Stimulated activated CD4-positive, alpha-beta T cell treated with anti-CD3 and anti-CD28 coated beads, Interleukin-12 subunit alpha, Interleukin-12 subunit beta, amount 100 ng/mL, for 48 hours (primary cell): ENCODE data around the gene TBC1D22A.

Experiments
- DNase-seq, 3 donors: peaks; one replicate each; pipeline ENCODE4 v3.0.0-alpha.2; 2020; ENCODE audit warnings: low read depth in 2 of 3, low spot score in 1 of 3

Gene TBC1D22A

GRCh38 chr22:46794491-46794890, 32.0 kb downstream of the TBC1D22A start:
- DNase-seq: no peak

DNA sequence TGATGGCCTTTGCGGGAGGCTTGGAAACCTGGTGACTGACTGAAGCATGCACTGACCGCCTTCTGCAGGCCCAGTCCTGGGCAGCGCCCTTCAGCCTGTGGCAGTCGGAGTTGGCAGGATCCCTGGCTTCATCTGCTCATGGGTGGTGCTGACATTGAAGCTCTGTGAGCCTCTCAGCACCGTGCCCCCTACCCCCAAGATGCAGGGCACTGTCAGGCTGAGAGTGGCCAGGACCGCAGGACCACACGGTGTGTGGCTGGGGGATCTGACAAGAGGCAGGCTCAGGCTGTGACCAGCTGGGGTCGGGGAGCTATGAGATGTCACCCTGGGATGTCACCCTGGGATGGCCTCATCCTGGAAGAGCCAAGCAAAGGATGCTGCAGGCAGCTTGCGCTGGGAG, 32.7 kb downstream of the TBC1D22A start:
- DNase-seq: no peak

- DNase-seq: no peak
These were observed 33.6 kb downstream of the TBC1D22A start for GRCh38 chr22:46795845-46796565.

- no peak for DNase-seq
These were observed 34.2 kb downstream of the TBC1D22A start for GRCh38 chr22:46796566-46797195.

GRCh38 chr22:46797355-46797754, 34.9 kb downstream of the TBC1D22A start:
- no peak for DNase-seq

DNA sequence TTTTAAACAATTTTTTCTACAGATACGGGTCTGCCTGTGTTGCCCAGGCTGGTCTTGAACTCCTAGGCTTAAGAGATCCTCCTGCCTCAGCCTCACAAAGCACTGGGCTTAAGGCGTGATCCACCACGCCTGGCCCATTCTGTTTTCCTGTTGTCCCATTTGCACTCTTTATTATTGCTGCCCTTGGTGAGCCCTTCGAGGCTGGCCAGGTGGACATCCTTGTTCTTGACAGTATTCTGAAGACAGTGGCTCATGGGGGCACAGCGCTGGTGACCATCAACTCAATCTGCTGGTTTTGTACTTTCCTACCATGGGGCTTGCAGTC, 35.6 kb downstream of the TBC1D22A start:
- DNase-seq: no peak

- peak; percentile 60 to 73 (median 70) for DNase-seq
These were observed 36.2 kb downstream of the TBC1D22A start for GRCh38 chr22:46798366-46799350.

DNA sequence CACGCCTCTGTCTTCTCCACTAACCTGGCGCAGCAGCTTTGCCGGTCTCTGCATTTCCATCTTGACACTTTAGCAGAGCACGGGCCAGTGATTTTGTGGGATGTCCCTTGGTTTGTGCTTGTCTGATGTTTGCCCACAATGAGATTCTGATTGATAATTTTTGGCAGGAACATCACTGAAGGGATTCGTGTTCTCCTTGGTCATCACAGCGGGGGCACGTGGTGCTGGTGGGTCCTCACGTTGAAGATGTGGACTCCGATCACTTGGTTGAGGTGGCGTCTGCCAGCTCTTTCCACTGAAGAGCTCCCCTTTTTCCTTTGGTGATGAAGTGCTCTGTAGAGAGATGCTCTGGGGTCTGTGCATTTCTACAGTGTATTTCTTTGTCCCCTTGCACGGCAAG, 37.2 kb downstream of the TBC1D22A start:
- DNase-seq: no peak

DNA sequence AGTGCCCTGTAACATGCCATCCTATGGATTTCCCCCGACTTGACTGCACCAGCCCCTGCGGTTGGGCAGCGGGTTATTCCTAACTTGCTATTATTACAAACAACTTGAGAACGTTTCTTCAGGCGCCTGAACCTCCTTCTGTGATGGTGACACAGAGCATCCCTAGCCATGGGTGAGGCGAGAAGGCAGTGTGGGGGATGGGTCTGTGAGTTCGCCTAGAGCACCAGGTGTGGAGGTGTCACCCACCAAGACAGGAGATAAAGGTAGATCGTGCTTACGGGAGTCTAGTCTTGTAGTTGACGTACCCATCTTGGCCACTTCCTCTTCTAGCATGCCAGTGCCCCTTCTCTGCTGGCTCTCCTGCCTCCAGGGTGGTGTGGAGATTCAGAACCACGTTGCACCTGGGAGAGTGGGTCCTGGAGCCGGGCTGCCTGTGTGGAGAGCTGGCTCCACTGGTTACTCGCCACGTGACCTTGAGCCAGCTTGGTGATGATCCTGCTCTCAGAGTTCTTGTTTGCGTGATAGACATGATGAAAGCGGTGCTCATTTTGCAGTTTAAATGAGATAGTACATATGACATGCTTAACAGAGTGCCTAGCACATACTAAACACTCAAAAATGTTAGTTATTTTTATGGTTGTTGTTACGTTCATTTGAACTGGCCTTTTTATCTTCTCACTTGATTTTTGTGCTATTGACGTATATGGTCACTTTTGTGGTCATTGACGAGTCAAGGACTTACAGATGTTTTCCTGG, 37.8 kb downstream of the TBC1D22A start:
- DNase-seq: no peak

DNA sequence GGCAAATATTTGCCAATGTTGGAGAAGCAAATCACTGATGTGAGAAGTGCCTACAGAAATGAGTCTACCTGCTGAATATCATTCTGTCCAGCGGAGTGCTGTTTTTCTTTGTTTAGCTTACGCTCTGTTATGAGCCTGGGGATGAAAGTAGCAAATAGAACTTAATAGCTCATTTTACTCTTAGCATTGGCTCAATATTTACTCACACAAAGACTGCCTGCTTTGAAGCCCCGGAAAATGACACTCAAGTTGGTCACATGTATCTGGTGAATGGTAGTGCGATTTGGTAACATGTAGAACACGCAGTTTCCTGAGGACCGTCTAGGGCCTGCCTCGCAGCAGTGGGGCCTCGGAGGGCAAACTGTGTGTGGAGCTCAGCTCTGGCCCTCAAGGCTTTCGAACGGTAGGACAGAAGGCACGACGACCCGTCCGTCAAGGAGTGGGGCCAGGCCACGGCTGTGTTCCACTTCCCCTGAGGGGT, 38.9 kb downstream of the TBC1D22A start:
- no peak for DNase-seq

- no peak for DNase-seq
These were observed 39.6 kb downstream of the TBC1D22A start for GRCh38 chr22:46801826-46802607.

- no peak for DNase-seq
These were observed 40.2 kb downstream of the TBC1D22A start for GRCh38 chr22:46802608-46803027.

GRCh38 chr22:46803031-46803880, 40.8 kb downstream of the TBC1D22A start:
- DNase-seq: peak; percentile 42 to 56 (median 52)

DNA sequence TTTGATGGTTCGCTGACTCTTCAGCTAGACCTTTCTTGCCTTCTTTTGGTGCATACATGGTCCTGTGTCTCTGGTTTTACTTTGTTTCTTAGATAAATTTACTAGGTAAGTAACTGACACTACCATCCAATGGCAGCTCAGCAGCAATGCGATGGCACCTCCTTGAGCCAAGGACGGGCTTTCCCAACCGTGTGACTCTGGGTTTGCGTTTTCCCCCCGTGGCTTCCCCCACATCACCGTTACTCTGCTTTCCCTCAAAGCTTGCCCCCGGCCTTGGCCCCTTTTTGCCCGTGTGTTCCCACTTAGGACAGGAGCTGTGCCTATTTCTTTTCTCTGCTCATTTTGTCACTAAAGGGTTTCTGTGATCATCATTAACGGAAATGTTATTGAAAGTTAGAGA, 41.5 kb downstream of the TBC1D22A start:
- DNase-seq: no peak

GRCh38 chr22:46806794-46807193, 44.3 kb downstream of the TBC1D22A start:
- DNase-seq: no peak

DNA sequence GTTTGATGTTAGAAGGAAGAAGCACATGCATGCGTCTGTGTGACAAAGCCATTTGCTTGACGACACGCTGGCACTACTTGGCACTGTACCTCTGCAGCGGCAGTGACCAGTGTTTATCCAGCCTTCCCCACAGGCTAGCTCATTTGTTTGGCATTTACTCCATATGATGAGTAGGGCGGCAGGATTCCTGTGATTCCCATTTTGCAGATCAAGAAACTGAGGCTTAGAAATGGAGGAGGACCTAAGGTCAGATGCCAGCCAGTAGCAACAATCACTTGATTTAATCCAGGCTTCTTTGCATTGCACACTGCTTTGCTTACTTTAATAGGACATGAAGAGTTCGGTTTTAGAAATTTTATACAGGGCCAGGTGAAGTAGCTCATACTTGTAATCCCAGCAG, 45.0 kb downstream of the TBC1D22A start:
- no peak for DNase-seq

DNA sequence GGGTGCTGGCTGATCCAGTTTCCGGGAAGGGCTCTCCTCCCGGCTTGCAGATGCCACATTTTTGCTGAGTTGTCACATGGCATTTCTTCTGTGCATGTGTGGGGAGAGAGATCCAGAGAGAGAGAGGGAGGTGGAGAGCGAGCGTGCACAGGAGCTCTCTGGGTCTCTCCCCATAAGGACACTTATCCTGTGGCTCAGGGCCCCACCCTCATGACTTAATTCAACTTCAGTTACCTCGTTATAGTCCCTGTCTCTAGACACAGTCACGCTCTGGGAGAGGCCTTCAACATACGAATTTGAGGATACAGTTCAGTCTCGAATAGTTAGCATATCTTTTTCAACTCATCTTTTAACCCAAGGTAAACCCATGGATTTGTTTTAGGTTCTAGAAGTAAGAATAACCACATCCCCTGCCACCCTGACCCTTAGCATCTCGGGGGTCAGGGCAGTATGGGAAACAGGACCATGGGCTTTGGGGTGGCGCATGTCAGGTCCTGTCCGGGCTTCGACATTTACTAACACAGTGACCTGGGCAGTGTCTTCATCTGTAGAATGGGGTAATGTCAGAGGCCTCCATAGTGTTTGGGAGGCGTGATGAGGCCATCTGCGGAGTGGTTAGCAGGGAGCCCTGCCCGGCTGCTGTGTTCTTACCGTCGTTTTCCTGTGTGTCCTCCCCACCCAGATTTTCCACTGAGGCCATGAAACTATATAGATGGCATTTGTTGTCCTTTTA, 46.9 kb downstream of the TBC1D22A start:
- no peak for DNase-seq
